ENCODE data around the gene MIA2.

DNA sequence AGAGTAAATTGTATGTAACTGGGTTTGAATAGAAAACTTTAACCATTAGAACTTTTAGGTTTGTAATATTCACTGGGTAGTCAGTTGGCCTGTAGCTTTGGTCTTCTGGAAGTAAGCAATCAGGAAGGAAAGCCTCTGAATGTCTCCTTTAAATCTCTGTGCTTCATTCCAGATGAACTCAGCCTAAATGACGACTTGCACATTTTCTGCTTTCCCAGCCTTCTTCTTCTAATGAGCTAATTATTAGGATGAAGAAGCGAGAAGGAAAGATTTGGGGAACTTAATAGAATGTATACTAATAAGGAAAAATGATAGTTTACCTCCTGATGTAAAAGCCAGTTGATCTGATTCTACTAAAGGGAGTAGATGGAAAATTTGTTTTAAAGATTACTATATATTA lies 90.4 kb downstream of the MIA2 start:
- TF ChIP-seq, protein P1, sequence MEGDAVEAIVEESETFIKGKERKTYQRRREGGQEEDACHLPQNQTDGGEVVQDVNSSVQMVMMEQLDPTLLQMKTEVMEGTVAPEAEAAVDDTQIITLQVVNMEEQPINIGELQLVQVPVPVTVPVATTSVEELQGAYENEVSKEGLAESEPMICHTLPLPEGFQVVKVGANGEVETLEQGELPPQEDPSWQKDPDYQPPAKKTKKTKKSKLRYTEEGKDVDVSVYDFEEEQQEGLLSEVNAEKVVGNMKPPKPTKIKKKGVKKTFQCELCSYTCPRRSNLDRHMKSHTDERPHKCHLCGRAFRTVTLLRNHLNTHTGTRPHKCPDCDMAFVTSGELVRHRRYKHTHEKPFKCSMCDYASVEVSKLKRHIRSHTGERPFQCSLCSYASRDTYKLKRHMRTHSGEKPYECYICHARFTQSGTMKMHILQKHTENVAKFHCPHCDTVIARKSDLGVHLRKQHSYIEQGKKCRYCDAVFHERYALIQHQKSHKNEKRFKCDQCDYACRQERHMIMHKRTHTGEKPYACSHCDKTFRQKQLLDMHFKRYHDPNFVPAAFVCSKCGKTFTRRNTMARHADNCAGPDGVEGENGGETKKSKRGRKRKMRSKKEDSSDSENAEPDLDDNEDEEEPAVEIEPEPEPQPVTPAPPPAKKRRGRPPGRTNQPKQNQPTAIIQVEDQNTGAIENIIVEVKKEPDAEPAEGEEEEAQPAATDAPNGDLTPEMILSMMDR (IDR thresholded peaks at IDR 0.05) = no peak
- TF ChIP-seq POLR2AphosphoS5 (IDR thresholded peaks at IDR 0.05) = no peak

Measured in prostate gland (tissue), 2 donors.